A673 (cell line): Measurements from ENCODE around the gene GANC. TPM values are rescaled to one million over a fixed set of nuclear protein-coding genes. Genes with fewer than 3 reads are reported as not detected.

ENCODE experiments used
- BruUV-seq: library from RNA; stranded (reverse); fragments of 400-500 nt; replicated peaks from 2 replicates; lab custom pipeline; 2021; lab: Mats Ljungman, UMichigan
- CTCF ChIA-PET: fragments of 300-600 bp; sonication (Branson Sonifier 250); formaldehyde crosslinking; loops from one replicate; lab custom pipeline; 2022; ENCODE audit warnings: antibody characterized with exemption; lab: Charles Lee
- POLR2A ChIA-PET: fragments of 300-600 bp; sonication (Branson Sonifier 250); formaldehyde crosslinking; loops from one replicate; lab custom pipeline; 2022; ENCODE audit warnings: antibody characterized with exemption; ENCODE audit not compliant: low non-redundant PET; lab: Charles Lee
- DNase-seq: peaks from one replicate; pipeline ENCODE4 v3.0.0-alpha.2; 2015; ENCODE audit warnings: low spot score
- H3K27ac ChIP-seq: fragments of 200-600 bp; sonication (generic); 2 replicates; pipeline ENCODE4 v1.5.1; 2016; ENCODE audit warnings: mixed run types, low read depth, mild to moderate bottlenecking, mixed read lengths, antibody characterized with exemption, low read length; ENCODE audit not compliant: poor library complexity, severe bottlenecking
- H3K27me3 ChIP-seq: fragments of 200-600 bp; sonication (generic); replicated peaks from 2 replicates; pipeline ENCODE4 v1.6.1; 2017; ENCODE audit warnings: mixed run types, low read depth, mild to moderate bottlenecking, mixed read lengths, antibody characterized with exemption, low read length; ENCODE audit not compliant: insufficient read depth, poor library complexity
- H3K36me3 ChIP-seq: fragments of 200-600 bp; sonication (generic); 2 replicates; pipeline ENCODE4 v1.6.1; 2016; ENCODE audit warnings: mixed run types, mild to moderate bottlenecking, mixed read lengths, antibody characterized with exemption, low read length; ENCODE audit not compliant: insufficient read depth, poor library complexity, severe bottlenecking
- H3K4me1 ChIP-seq: fragments of 200-600 bp; sonication (generic); 2 replicates; pipeline ENCODE4 v1.6.1; 2017; ENCODE audit warnings: mixed run types, mild to moderate bottlenecking, mixed read lengths, antibody characterized with exemption, low read length; ENCODE audit not compliant: insufficient read depth, poor library complexity, severe bottlenecking
- H3K4me3 ChIP-seq: fragments of 200-600 bp; sonication (generic); 2 replicates; pipeline ENCODE4 v1.5.1; 2016; ENCODE audit warnings: low read depth, mixed run types, mild to moderate bottlenecking, mixed read lengths, low read length; ENCODE audit not compliant: poor library complexity, severe bottlenecking
- H3K9me3 ChIP-seq: fragments of 200-600 bp; sonication (generic); 2 replicates; pipeline ENCODE4 v1.6.1; 2016; ENCODE audit warnings: mixed run types, low read depth, mild to moderate bottlenecking, mixed read lengths, antibody characterized with exemption, low read length; ENCODE audit not compliant: poor library complexity, severe bottlenecking
- CTCF ChIP-seq: fragments of 300-800, 200-600 bp; sonication (generic); conservative IDR thresholded peaks from 2 replicates; pipeline ENCODE4 v1.5.1; 2017; ENCODE audit warnings: low read depth, mild to moderate bottlenecking, antibody characterized with exemption, low read length, moderate library complexity, mixed read lengths
- EZH2 ChIP-seq: fragments of 200-600 bp; sonication (generic); IDR thresholded peaks from 2 replicates; pipeline ENCODE4 v1.6.1; 2017; ENCODE audit warnings: borderline replicate concordance, low read depth, mild to moderate bottlenecking, mixed read lengths, antibody characterized with exemption, low read length; ENCODE audit not compliant: poor library complexity, severe bottlenecking
- intact Hi-C: fragments of 100-400 bp; cut with micrococcal nuclease; formaldehyde crosslinking; loops from one replicate; pipeline ENCODE4 v1.10.0; 2022; ENCODE audit not compliant: unreplicated experiment
- total RNA-seq: library from RNA; stranded (reverse); gene quantifications from 2 replicates; pipeline ENCODE4 v1.2.3, GENCODE V29; 2021

GANC gene
- total RNA-seq, 1 experiment from 2014 or later = 28.2 TPM

GRCh38 chr15:42284551-42284950 is 11.6 kb downstream of the GANC start:
- DNase-seq = no peak
- no peak overlapping the region for H3K4me3 ChIP-seq
- CTCF ChIA-PET = no interaction called here

GRCh38 chr15:42285034-42285433 is 12.0 kb downstream of the GANC start:
- H3K36me3 ChIP-seq = no peaks in the 10 kb centered on the region
- CTCF ChIA-PET = no interaction called here

More at GRCh38 chr15:42284551-42284950, 11.6 kb downstream of the GANC start:
- intact Hi-C loops = no loop called here
- no peak overlapping the region for H3K27ac ChIP-seq
- POLR2A ChIA-PET = no interaction called here
- H3K36me3 ChIP-seq = no peaks in the 10 kb centered on the region
- H3K4me1 ChIP-seq = no peaks in the 10 kb centered on the region
- TF ChIP-seq EZH2 (no peak), CTCF (no peak)
- no peaks in the 10 kb centered on the region for H3K27me3 ChIP-seq
- H3K9me3 ChIP-seq = no peaks in the 10 kb centered on the region
- BruUV-seq = no TSS peak

GRCh38 chr15:42286445-42287029 is 13.5 kb downstream of the GANC start:
- DNase-seq = no peak
- no TSS peak for BruUV-seq
- Histone ChIP-seq H3K27ac (no peak overlapping the region), H3K4me1 (no peaks in the 10 kb centered on the region), H3K9me3 (no peaks in the 10 kb centered on the region), H3K27me3 (no peaks in the 10 kb centered on the region), H3K36me3 (no peaks in the 10 kb centered on the region), H3K4me3 (no peak overlapping the region)
- POLR2A ChIA-PET = no interaction called here
- CTCF ChIA-PET = no interaction called here
- intact Hi-C loops = no loop called here
- no peak for TF ChIP-seq CTCF
- TF ChIP-seq EZH2 = no peak

More at GRCh38 chr15:42285034-42285433, 12.0 kb downstream of the GANC start:
- Histone ChIP-seq H3K4me3 (no peak overlapping the region), H3K27me3 (no peaks in the 10 kb centered on the region), H3K27ac (no peak overlapping the region), H3K4me1 (no peaks in the 10 kb centered on the region), H3K9me3 (no peaks in the 10 kb centered on the region)
- POLR2A ChIA-PET = no interaction called here
- intact Hi-C loops = no loop called here
- no peak for DNase-seq
- BruUV-seq = no TSS peak
- TF ChIP-seq CTCF (no peak), EZH2 (no peak)
